WTC11 (cell line): ENCODE measurements around the gene ARHGEF28. TPM values are rescaled to one million over a fixed set of nuclear protein-coding genes. Genes with fewer than 3 reads are reported as not detected.

Experiments used
- ATAC-seq: fragments of 200-7000 bp; cut with Tn5 transposase; 2 replicates; pipeline ENCODE4 v1.10.0; 2021; ENCODE audit warnings: mild to moderate bottlenecking, moderate library complexity
- CTCF ChIA-PET: fragments of 300-600 bp; sonication (Branson Sonifier 250); formaldehyde crosslinking; loops from one replicate; lab custom pipeline; 2021; ENCODE audit warnings: antibody characterized with exemption; lab: Charles Lee
- POLR2A ChIA-PET: fragments of 350-600 bp; sonication (Branson Sonifier 250); formaldehyde crosslinking; loops from one replicate; lab custom pipeline; 2021; ENCODE audit warnings: antibody characterized with exemption; lab: Charles Lee
- DNase-seq: peaks from one replicate; pipeline ENCODE4 v3.0.0; 2021; ENCODE audit warnings: low spot score
- H3K27ac Mint-ChIP-seq: 2 replicates; pipeline ENCODE4 v1.8.0; 2021; ENCODE audit warnings: mixed read lengths
- H3K27me3 Mint-ChIP-seq: 2 replicates; pipeline ENCODE4 v1.8.0; 2021; ENCODE audit warnings: low read depth, mild to moderate bottlenecking, moderate library complexity, mixed read lengths
- H3K36me3 Mint-ChIP-seq: 2 replicates; pipeline ENCODE4 v1.8.0; 2021; ENCODE audit warnings: mixed read lengths
- H3K4me1 Mint-ChIP-seq: 2 replicates; pipeline ENCODE4 v1.8.0; 2022; ENCODE audit warnings: mixed read lengths
- H3K4me3 Mint-ChIP-seq: 2 replicates; pipeline ENCODE4 v1.8.0; 2021; ENCODE audit warnings: mild to moderate bottlenecking, moderate library complexity, mixed read lengths
- H3K9me3 Mint-ChIP-seq: 2 replicates; pipeline ENCODE4 v1.8.0; 2021; ENCODE audit warnings: mixed read lengths
- AFF4 ChIP-seq: sonication (generic); formaldehyde crosslinking; IDR thresholded peaks from 2 replicates; pipeline ENCODE4 v1.8.1; 2023; ENCODE audit warnings: mild to moderate bottlenecking, missing genetic modification reagents, borderline replicate concordance
- ARID4B ChIP-seq: sonication (generic); formaldehyde crosslinking; IDR thresholded peaks from 2 replicates; pipeline ENCODE4 v1.8.0; 2023; ENCODE audit warnings: missing genetic modification reagents, mild to moderate bottlenecking, borderline replicate concordance
- CREM ChIP-seq: sonication (generic); formaldehyde crosslinking; IDR thresholded peaks from 2 replicates; pipeline ENCODE4 v1.8.1; 2022; ENCODE audit warnings: mild to moderate bottlenecking, missing genetic modification reagents, moderate library complexity
- E2F5 ChIP-seq: sonication (generic); formaldehyde crosslinking; IDR thresholded peaks from 2 replicates; pipeline ENCODE4 v1.8.1; 2022; ENCODE audit warnings: mild to moderate bottlenecking, moderate library complexity, missing genetic modification reagents
- EMX1 ChIP-seq: fragments of 250-450 bp; sonication (Bioruptor Pico); IDR thresholded peaks from 2 replicates; pipeline ENCODE4 v1.8.0; 2021; ENCODE audit warnings: mild to moderate bottlenecking
- FOXK1 ChIP-seq: sonication (generic); formaldehyde crosslinking; IDR thresholded peaks from 2 replicates; pipeline ENCODE4 v1.8.0; 2022; ENCODE audit warnings: mild to moderate bottlenecking, moderate library complexity, missing genetic modification reagents
- MYBL2 ChIP-seq: sonication (generic); formaldehyde crosslinking; IDR thresholded peaks from 2 replicates; pipeline ENCODE4 v1.8.1; 2023; ENCODE audit warnings: mild to moderate bottlenecking, moderate library complexity, missing genetic modification reagents
- NR3C1 ChIP-seq: sonication (generic); formaldehyde crosslinking; conservative IDR thresholded peaks from 2 replicates; pipeline ENCODE4 v1.8.1; 2023; ENCODE audit warnings: low read depth, mild to moderate bottlenecking, missing genetic modification reagents
- OVOL2 ChIP-seq: fragments of 250-450 bp; sonication (Bioruptor Pico); IDR thresholded peaks from 2 replicates; pipeline ENCODE4 v1.9.0; 2021; ENCODE audit warnings: mild to moderate bottlenecking, borderline replicate concordance
- RELA ChIP-seq: sonication (generic); formaldehyde crosslinking; IDR thresholded peaks from 2 replicates; pipeline ENCODE4 v1.8.1; 2022; ENCODE audit warnings: missing genetic modification reagents, mild to moderate bottlenecking, borderline replicate concordance
- SP1 ChIP-seq: sonication (generic); formaldehyde crosslinking; conservative IDR thresholded peaks from 2 replicates; pipeline ENCODE4 v1.8.1; 2022; ENCODE audit warnings: missing genetic modification reagents
- STAT6 ChIP-seq: sonication (generic); formaldehyde crosslinking; conservative IDR thresholded peaks from 2 replicates; pipeline ENCODE4 v1.8.1; 2023; ENCODE audit warnings: mild to moderate bottlenecking, low read depth, missing genetic modification reagents, moderate library complexity
- TCF7 ChIP-seq: sonication (generic); formaldehyde crosslinking; IDR thresholded peaks from 2 replicates; pipeline ENCODE4 v1.8.0; 2022; ENCODE audit warnings: mild to moderate bottlenecking, low read depth, missing genetic modification reagents, moderate library complexity
- USF1 ChIP-seq: sonication (generic); formaldehyde crosslinking; IDR thresholded peaks from 2 replicates; pipeline ENCODE4 v1.8.0; 2022; ENCODE audit warnings: mild to moderate bottlenecking, missing genetic modification reagents
- ZBTB21 ChIP-seq: sonication (generic); formaldehyde crosslinking; IDR thresholded peaks from 2 replicates; pipeline ENCODE4 v1.8.1; 2023; ENCODE audit warnings: mild to moderate bottlenecking, missing genetic modification reagents, borderline replicate concordance
- ZMAT4 ChIP-seq: fragments of 250-450 bp; sonication (Bioruptor Pico); IDR thresholded peaks from 2 replicates; pipeline ENCODE4 v1.9.0; 2021; ENCODE audit warnings: mild to moderate bottlenecking
- ZNF671 ChIP-seq: fragments of 250-450 bp; sonication (Bioruptor Pico); IDR thresholded peaks from 2 replicates; pipeline ENCODE4 v1.8.0; 2021; ENCODE audit warnings: mild to moderate bottlenecking
- total RNA-seq: library from RNA; stranded (reverse); gene quantifications from 3 replicates; pipeline ENCODE4 v1.2.3, GENCODE V29; 2021

The ARHGEF28 gene
- total RNA-seq, 1 experiment from 2014 or later = 0.96 TPM

- H3K4me3 Mint-ChIP-seq = no peak overlapping the region
- peaks cover 14% of the 10 kb centered on the region for H3K9me3 Mint-ChIP-seq
- no peaks in the 10 kb centered on the region for H3K27me3 Mint-ChIP-seq
- no peak for TF ChIP-seq RELA (CRISPR knock-in tag)
- CTCF ChIA-PET = no interaction called here
- no peaks in the 10 kb centered on the region for H3K36me3 Mint-ChIP-seq
- POLR2A ChIA-PET = no interaction called here
- ATAC-seq (no peak), DNase-seq (no peak)
- no peak overlapping the region for H3K27ac Mint-ChIP-seq
- H3K4me1 Mint-ChIP-seq = 0 out of 2 replicates have a peak, but pooled peaks cover 3% of the 10 kb centered on the region
Measured at GRCh38 chr5:73906277-73906676, 280.3 kb downstream of the ARHGEF28 start.

- no peak for ATAC-seq
- no peak overlapping the region for H3K4me3 Mint-ChIP-seq
- no peaks in the 10 kb centered on the region for H3K4me1 Mint-ChIP-seq
- no peaks in the 10 kb centered on the region for H3K36me3 Mint-ChIP-seq
- peaks cover 14% of the 10 kb centered on the region for H3K9me3 Mint-ChIP-seq
- no peaks in the 10 kb centered on the region for H3K27me3 Mint-ChIP-seq
- ChIA-PET POLR2A (no interaction called here), CTCF (no interaction called here)
- no peak overlapping the region for H3K27ac Mint-ChIP-seq
- TF ChIP-seq SP1 (CRISPR knock-in tag) (no peak), STAT6 (CRISPR knock-in tag) (no peak), ZNF671 (no peak), NR3C1 (CRISPR knock-in tag) (no peak), CREM (CRISPR knock-in tag) (no peak), MYBL2 (no peak), ZMAT4 (CRISPR knock-in tag) (no peak), TCF7 (CRISPR knock-in tag) (no peak), FOXK1 (CRISPR knock-in tag) (no peak), E2F5 (no peak), EMX1 (CRISPR knock-in tag) (no peak), ZBTB21 (CRISPR knock-in tag) (no peak)
- TF ChIP-seq, all 79 proteins: peak for 0
- DNase-seq = no peak
Measured at GRCh38 chr5:73907164-73907563, 281.2 kb downstream of the ARHGEF28 start.

- H3K36me3 Mint-ChIP-seq = no peaks in the 10 kb centered on the region
- POLR2A ChIA-PET = no interaction called here
- TF ChIP-seq AFF4 (no peak), USF1 (no peak), ARID4B (CRISPR knock-in tag) (no peak), OVOL2 (CRISPR knock-in tag) (no peak)
Measured at GRCh38 chr5:73908395-73908794, 282.4 kb downstream of the ARHGEF28 start.

More at GRCh38 chr5:73908395-73908794, 282.4 kb downstream of the ARHGEF28 start:
- Mint-ChIP-seq H3K27ac (no peak overlapping the region), H3K9me3 (peaks cover 14% of the 10 kb centered on the region), H3K4me3 (no peak overlapping the region), H3K27me3 (no peaks in the 10 kb centered on the region), H3K4me1 (no peaks in the 10 kb centered on the region)
- CTCF ChIA-PET = no interaction called here
- ATAC-seq = no peak
- DNase-seq = no peak
